Vagina (tissue), 2 donors: ENCODE results near the gene PPP1R3E. TPM values are rescaled to one million over a fixed set of nuclear protein-coding genes. Genes with fewer than 3 reads are reported as not detected.

ENCODE experiments used
- DNase-seq, 2 donors: peaks; one replicate each; pipeline ENCODE4 v3.0.0-alpha.2; 2017; ENCODE audit errors: extremely low spot score in 2 of 2
- H3K27ac ChIP-seq: fragments of 200-600 bp; sonication (generic); one replicate; pipeline ENCODE4 v1.5.1; 2019
- H3K27me3 ChIP-seq: fragments of 200-600 bp; sonication (generic); one replicate; pipeline ENCODE4 v1.5.1; 2019
- H3K36me3 ChIP-seq, 2 donors: fragments of 200-600 bp; sonication (generic); one replicate each; pipeline ENCODE4 v1.5.1; 2017 to 2019
- H3K4me1 ChIP-seq: fragments of 200-600 bp; sonication (generic); one replicate; pipeline ENCODE4 v1.5.1; 2019
- H3K4me3 ChIP-seq, 2 donors: fragments of 200-600 bp; sonication (generic); 1 replicate in 1 of 2; 2 replicates in 1 of 2; pipeline ENCODE4 v1.5.1; 2016 to 2019
- H3K9me3 ChIP-seq: fragments of 200-600 bp; sonication (generic); one replicate; pipeline ENCODE4 v1.5.1; 2019
- POLR2A ChIP-seq, 2 donors: fragments of 450-650 bp; IDR thresholded peaks; one replicate each; pipeline ENCODE4 v1.6.1; 2017; ENCODE audit warnings: antibody characterized with exemption in 2 of 2, mild to moderate bottlenecking in 2 of 2, moderate library complexity in 2 of 2
- POLR2AphosphoS5 ChIP-seq, 2 donors: sonication (generic); formaldehyde crosslinking; IDR thresholded peaks; one replicate each; pipeline ENCODE4 v1.9.0; 2017; ENCODE audit warnings: antibody characterized with exemption in 2 of 2, mild to moderate bottlenecking in 2 of 2, low read depth in 1 of 2; ENCODE audit not compliant: insufficient read depth in 1 of 2
- intact Hi-C: fragments of 100-400 bp; cut with DNase I; formaldehyde crosslinking; loops from one replicate; pipeline ENCODE4 v1.15.1; 2023
- total RNA-seq: library from RNA; depleted of rRNA; stranded (reverse); fragments of >200 nt; gene quantifications from one replicate; pipeline ENCODE4 v1.2.3, GENCODE V29; 2016
- TF ChIP-seq, protein P1 (sequence below), 3 experiments: fragments of 450-650 bp in 2 of 3; fragments of 200-600 bp in 1 of 3; sonication (generic) in 1 of 3; IDR thresholded peaks; one replicate each; pipeline ENCODE4 v1.5.1; 2017 to 2019; ENCODE audit warnings: antibody characterized with exemption in 3 of 3, mild to moderate bottlenecking in 2 of 3, moderate library complexity in 2 of 3

The PPP1R3E gene
- total RNA-seq, 1 donor from 2014 or later: 8.6 TPM

DNA sequence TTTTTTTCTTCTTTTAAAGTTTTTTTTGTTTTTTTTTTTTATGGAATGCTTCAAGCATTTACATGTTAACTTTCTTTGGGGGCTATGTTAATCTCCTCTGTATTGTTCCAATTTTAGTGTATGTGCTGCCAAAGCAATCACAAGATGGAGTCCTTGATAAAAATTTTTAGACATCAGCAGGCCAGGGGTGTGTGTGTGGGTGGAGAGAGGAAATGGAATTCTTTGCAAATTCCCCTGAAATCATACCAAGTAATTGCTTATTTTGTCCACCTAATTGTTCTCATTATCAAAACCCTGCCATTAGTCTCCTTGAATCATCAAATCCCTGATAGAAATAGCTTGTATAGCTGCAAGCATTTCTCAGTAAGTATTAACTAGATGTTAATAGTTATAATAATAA, 43.2 kb downstream of the PPP1R3E start:
- DNase-seq: no peak
- no peaks in the 10 kb centered on the region for H3K4me1 ChIP-seq
- intact Hi-C loops: no loop called here

DNA sequence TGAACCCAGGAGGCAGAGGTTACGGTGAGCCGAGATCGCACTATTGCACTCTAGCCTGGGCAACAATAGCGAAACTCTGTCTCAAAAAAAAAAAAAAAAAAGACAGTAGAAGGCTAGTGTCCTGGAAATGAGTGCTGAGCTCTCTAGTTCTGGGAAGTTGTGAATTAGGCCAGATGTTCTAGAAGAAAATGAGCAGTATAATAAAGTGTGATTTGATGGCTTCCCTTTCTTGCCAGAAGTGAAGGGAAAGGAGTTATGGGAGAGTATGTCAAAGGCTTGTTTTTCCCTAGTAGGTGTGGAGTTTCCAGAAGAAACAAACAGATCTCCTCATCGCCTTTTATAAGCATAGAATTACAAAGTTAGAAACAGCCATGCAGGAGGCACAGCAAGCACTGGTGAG, 44.4 kb downstream of the PPP1R3E start:
- DNase-seq: no peak
- H3K27me3 ChIP-seq: no peaks in the 10 kb centered on the region
- no peak for TF ChIP-seq POLR2AphosphoS5 (IDR thresholded peaks at IDR 0.05; ENCODE audit: insufficient read depth in 1 of 2, low read depth in 1 of 2)
- no peak for TF ChIP-seq POLR2A (IDR thresholded peaks at IDR 0.05)
- TF ChIP-seq, protein P1, sequence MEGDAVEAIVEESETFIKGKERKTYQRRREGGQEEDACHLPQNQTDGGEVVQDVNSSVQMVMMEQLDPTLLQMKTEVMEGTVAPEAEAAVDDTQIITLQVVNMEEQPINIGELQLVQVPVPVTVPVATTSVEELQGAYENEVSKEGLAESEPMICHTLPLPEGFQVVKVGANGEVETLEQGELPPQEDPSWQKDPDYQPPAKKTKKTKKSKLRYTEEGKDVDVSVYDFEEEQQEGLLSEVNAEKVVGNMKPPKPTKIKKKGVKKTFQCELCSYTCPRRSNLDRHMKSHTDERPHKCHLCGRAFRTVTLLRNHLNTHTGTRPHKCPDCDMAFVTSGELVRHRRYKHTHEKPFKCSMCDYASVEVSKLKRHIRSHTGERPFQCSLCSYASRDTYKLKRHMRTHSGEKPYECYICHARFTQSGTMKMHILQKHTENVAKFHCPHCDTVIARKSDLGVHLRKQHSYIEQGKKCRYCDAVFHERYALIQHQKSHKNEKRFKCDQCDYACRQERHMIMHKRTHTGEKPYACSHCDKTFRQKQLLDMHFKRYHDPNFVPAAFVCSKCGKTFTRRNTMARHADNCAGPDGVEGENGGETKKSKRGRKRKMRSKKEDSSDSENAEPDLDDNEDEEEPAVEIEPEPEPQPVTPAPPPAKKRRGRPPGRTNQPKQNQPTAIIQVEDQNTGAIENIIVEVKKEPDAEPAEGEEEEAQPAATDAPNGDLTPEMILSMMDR (IDR thresholded peaks at IDR 0.05): no peak
- intact Hi-C loops: no loop called here
- H3K36me3 ChIP-seq: no peaks in the 10 kb centered on the region
- H3K9me3 ChIP-seq: no peaks in the 10 kb centered on the region
- no peak overlapping the region for H3K4me3 ChIP-seq
- no peak overlapping the region for H3K27ac ChIP-seq
- no peaks in the 10 kb centered on the region for H3K4me1 ChIP-seq

More for the DNA sequence above, 43.2 kb downstream of the PPP1R3E start:
- Histone ChIP-seq H3K27me3 (no peaks in the 10 kb centered on the region), H3K9me3 (no peaks in the 10 kb centered on the region), H3K36me3 (no peaks in the 10 kb centered on the region), H3K27ac (no peak overlapping the region), H3K4me3 (no peak overlapping the region)
- TF ChIP-seq POLR2A (IDR thresholded peaks at IDR 0.05) (no peak), POLR2AphosphoS5 (IDR thresholded peaks at IDR 0.05; ENCODE audit: insufficient read depth in 1 of 2, low read depth in 1 of 2) (no peak)
- TF ChIP-seq, protein P1 (IDR thresholded peaks at IDR 0.05): no peak

DNA sequence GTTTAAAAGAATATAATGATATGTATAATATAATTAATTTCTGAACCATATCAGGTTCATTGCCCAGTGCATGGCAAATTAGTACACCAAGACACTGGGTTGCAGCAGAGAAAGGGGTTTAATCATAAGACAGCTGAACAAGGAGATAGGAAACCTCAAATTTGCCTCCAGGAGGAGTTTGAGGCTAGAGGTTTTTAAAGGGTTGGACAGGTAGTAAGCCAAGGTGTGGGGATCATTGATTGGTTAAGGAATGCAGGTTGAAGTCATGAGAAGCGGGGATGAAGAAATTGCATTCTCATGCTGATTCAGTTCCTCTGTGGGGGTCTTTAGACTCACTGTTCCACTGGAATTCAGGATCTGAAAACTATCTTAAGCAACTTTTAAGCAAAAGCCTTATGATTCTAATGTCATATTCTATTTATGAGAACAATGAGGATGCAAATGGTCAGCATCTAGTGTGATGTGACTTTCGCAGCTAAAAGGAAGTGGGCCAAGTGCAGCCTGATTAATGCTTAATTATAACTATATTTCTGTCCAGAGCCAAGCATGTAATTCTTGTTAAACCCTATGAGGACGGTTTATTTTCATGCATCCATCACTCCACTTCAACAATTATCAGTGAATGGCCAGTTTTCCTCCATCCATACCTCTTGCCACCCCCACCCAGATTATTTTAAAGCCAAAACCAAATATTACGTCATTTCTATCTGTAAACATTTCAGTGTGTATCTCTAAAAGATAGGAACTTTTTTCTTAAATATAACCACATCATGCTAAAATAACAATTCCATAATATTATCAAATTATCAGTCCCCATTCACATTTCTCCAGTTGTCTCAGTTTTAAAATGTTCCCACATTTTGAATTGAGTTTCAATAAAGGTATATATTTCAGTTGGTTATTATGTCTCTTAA, 50.0 kb downstream of the PPP1R3E start:
- intact Hi-C loops: no loop called here
- TF ChIP-seq POLR2AphosphoS5 (IDR thresholded peaks at IDR 0.05; ENCODE audit: insufficient read depth in 1 of 2, low read depth in 1 of 2) (no peak), POLR2A (IDR thresholded peaks at IDR 0.05) (no peak)
- TF ChIP-seq, protein P1 (IDR thresholded peaks at IDR 0.05): no peak
- H3K9me3 ChIP-seq: no peaks in the 10 kb centered on the region

DNA sequence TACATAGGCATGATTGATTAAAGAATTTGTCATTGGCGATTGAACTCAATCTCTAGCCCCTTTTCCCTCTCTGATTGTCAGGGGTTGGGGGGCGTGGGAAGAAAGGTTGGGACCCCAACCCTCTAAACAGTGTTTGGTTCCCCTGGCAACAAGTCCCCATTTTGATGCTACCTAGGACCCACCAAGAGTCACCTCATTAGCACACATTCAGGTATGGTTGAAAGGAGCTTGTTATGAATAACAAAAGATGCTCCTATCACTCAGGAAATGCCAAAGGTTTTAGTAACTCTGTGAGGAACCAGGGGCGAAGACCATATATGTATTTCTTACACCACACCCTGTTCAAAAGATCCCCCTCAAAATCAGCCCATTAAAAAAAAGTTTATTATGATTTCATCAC, 50.7 kb downstream of the PPP1R3E start:
- TF ChIP-seq, protein P1 (IDR thresholded peaks at IDR 0.05): no peak
- TF ChIP-seq POLR2A (IDR thresholded peaks at IDR 0.05) (no peak), POLR2AphosphoS5 (IDR thresholded peaks at IDR 0.05; ENCODE audit: insufficient read depth in 1 of 2, low read depth in 1 of 2) (no peak)
- no peak overlapping the region for H3K4me3 ChIP-seq
- no peaks in the 10 kb centered on the region for H3K9me3 ChIP-seq
- H3K27ac ChIP-seq: no peak overlapping the region
- H3K4me1 ChIP-seq: no peaks in the 10 kb centered on the region
- H3K36me3 ChIP-seq: no peaks in the 10 kb centered on the region
- intact Hi-C loops: no loop called here
- no peak for DNase-seq
- H3K27me3 ChIP-seq: no peaks in the 10 kb centered on the region

More for the DNA sequence above, 50.0 kb downstream of the PPP1R3E start:
- Histone ChIP-seq H3K36me3 (no peaks in the 10 kb centered on the region), H3K4me3 (no peak overlapping the region), H3K27me3 (no peaks in the 10 kb centered on the region), H3K4me1 (no peaks in the 10 kb centered on the region), H3K27ac (no peak overlapping the region)
- no peak for DNase-seq

DNA sequence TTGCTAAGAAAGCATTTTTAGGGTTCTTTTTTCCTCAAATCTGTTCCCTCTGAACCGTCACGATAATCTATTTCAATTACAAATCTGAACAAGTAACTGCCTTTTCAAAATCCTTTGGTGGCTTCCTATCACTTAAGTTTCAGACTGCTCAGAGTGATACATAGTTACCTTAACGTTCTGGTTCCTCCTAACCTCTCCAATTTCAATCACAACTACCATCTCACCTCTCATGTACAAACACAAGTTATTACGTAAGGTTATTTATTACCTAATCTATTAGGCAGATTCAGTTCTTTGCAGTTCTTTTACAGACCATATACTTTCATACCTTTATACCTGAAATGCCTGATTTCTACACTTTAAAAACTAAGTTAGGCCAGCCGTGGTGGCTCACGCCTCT, 52.8 kb downstream of the PPP1R3E start:
- H3K9me3 ChIP-seq: no peaks in the 10 kb centered on the region
- no peaks in the 10 kb centered on the region for H3K27me3 ChIP-seq
- intact Hi-C loops: no loop called here
- H3K4me1 ChIP-seq: no peaks in the 10 kb centered on the region
- DNase-seq: no peak
- H3K36me3 ChIP-seq: no peaks in the 10 kb centered on the region
- no peak overlapping the region for H3K27ac ChIP-seq
- no peak for TF ChIP-seq POLR2A (IDR thresholded peaks at IDR 0.05)
- no peak for TF ChIP-seq POLR2AphosphoS5 (IDR thresholded peaks at IDR 0.05; ENCODE audit: insufficient read depth in 1 of 2, low read depth in 1 of 2)
- TF ChIP-seq, protein P1 (IDR thresholded peaks at IDR 0.05): no peak
- no peak overlapping the region for H3K4me3 ChIP-seq
